Type B pancreatic cell (in vitro differentiated cells): ENCODE measurements around the gene DLGAP3. TPM values are rescaled to one million over a fixed set of nuclear protein-coding genes. Genes with fewer than 3 reads are reported as not detected.
A peak's percentile ranks its signal among the peaks of the same experiment; 100 is the strongest.

Source experiments
- DNase-seq: peaks from one replicate; pipeline ENCODE4 v3.0.0; 2021; ENCODE audit warnings: mixed read lengths; ENCODE audit not compliant: unreplicated experiment; ENCODE audit errors: extremely low spot score
- H3K27ac Mint-ChIP-seq: 2 replicates; pipeline ENCODE4 v1.8.0; 2021; ENCODE audit warnings: mild to moderate bottlenecking, mixed read lengths
- H3K27me3 Mint-ChIP-seq: 2 replicates; pipeline ENCODE4 v1.8.0; 2021; ENCODE audit warnings: mixed read lengths
- H3K36me3 Mint-ChIP-seq: 2 replicates; pipeline ENCODE4 v1.8.0; 2021; ENCODE audit warnings: mixed read lengths
- H3K4me1 Mint-ChIP-seq: one replicate; pipeline ENCODE4 v1.8.0; 2021; ENCODE audit warnings: mixed read lengths; ENCODE audit not compliant: unreplicated experiment
- H3K4me3 Mint-ChIP-seq: 2 replicates; pipeline ENCODE4 v1.8.0; 2021; ENCODE audit warnings: mild to moderate bottlenecking, mixed read lengths
- H3K9me3 Mint-ChIP-seq: 2 replicates; pipeline ENCODE4 v1.8.0; 2021; ENCODE audit warnings: mixed read lengths
- total RNA-seq: library from RNA; stranded (reverse); gene quantifications from 2 replicates; pipeline ENCODE4 v1.2.1, GENCODE V29; 2021; ENCODE audit warnings: low replicate concordance
- TF ChIP-seq, protein P1 (sequence below): fragments of 200-600 bp; sonication (generic); conservative IDR thresholded peaks from 2 replicates; pipeline ENCODE4 v1.5.0; 2021; ENCODE audit warnings: antibody characterized with exemption, mild to moderate bottlenecking

DLGAP3 gene
- total RNA-seq, 1 donor from 2014 or later: 1.0 TPM

DNA sequence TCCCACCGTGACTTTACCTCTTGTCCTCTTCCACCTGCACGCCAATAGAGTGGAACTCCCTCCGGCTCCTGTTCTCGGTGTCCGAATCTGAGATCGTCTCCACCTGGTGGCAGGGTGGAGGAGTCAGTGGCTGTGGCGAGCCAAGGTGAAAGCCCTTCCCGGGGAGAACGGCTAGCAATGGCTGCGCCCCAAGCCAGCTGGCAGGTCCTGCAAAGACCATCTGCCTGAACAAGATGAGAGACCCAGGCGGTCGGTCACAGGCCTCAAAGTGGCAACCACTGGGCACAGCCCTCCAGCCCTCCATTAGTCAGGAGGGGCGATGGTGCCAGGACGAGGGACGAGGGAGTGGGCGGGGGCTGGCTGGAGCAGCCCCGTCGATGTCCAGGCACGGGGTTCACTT, 44.5 kb downstream of the DLGAP3 start:
- peaks cover 91% of the 10 kb centered on the region for H3K27me3 Mint-ChIP-seq
- no peak overlapping the region for H3K27ac Mint-ChIP-seq
- peaks cover 3% of the 10 kb centered on the region for H3K36me3 Mint-ChIP-seq
- no peaks in the 10 kb centered on the region for H3K4me1 Mint-ChIP-seq
- peak overlapping the region; percentile 79 for H3K4me3 Mint-ChIP-seq
- H3K9me3 Mint-ChIP-seq: no peaks in the 10 kb centered on the region
- TF ChIP-seq, protein P1, sequence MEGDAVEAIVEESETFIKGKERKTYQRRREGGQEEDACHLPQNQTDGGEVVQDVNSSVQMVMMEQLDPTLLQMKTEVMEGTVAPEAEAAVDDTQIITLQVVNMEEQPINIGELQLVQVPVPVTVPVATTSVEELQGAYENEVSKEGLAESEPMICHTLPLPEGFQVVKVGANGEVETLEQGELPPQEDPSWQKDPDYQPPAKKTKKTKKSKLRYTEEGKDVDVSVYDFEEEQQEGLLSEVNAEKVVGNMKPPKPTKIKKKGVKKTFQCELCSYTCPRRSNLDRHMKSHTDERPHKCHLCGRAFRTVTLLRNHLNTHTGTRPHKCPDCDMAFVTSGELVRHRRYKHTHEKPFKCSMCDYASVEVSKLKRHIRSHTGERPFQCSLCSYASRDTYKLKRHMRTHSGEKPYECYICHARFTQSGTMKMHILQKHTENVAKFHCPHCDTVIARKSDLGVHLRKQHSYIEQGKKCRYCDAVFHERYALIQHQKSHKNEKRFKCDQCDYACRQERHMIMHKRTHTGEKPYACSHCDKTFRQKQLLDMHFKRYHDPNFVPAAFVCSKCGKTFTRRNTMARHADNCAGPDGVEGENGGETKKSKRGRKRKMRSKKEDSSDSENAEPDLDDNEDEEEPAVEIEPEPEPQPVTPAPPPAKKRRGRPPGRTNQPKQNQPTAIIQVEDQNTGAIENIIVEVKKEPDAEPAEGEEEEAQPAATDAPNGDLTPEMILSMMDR: no peak
- DNase-seq: no peak

DNA sequence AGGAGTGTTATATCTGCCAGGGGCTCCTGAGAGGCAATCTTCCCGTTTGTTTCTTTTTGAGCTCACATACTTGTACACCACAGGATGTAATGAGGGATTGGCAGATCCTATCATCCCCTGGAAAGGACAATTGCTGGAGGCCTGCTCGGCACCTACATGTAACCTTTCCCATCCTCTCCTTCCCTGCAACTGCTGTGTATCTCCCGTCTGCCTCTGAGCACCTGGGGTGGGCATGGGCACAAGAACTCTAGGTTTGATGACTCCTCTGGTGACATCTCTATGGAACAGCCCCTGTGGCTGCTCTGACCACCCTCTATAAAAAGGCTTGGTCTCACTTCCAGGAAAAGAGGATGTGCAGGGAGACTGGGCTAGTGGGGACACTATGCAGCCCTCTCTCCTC, 44.9 kb downstream of the DLGAP3 start:
- no peak overlapping the region for H3K4me3 Mint-ChIP-seq
- H3K27me3 Mint-ChIP-seq: peaks cover 91% of the 10 kb centered on the region

DNA sequence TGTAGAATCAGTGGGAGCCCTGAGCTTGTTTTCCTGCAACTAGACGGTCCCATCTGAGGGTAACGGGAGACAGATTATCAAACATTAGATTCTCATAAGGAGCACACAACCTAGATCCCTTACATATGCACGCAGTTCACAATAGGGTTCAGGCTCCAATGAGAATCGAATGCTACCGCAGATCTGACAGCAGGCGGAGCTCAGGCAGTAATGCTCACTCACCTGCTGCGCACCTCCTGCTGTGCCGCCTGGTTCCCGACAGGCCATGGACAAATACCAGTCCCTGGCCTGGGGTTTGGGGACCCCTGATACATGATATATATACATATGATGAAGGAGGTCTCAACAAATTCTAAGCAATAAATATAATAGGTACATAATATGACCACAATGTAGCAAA, 50.2 kb downstream of the DLGAP3 start:
- peaks cover 3% of the 10 kb centered on the region for H3K36me3 Mint-ChIP-seq
- no peaks in the 10 kb centered on the region for H3K9me3 Mint-ChIP-seq
- H3K27me3 Mint-ChIP-seq: peaks cover 87% of the 10 kb centered on the region
- H3K27ac Mint-ChIP-seq: no peak overlapping the region
- TF ChIP-seq, protein P1: no peak
- DNase-seq: no peak
- H3K4me1 Mint-ChIP-seq: no peaks in the 10 kb centered on the region
- H3K4me3 Mint-ChIP-seq: no peak overlapping the region

More for the DNA sequence above, 44.9 kb downstream of the DLGAP3 start:
- H3K4me1 Mint-ChIP-seq: no peaks in the 10 kb centered on the region
- H3K36me3 Mint-ChIP-seq: peaks cover 3% of the 10 kb centered on the region
- no peak for DNase-seq
- H3K27ac Mint-ChIP-seq: no peak overlapping the region
- no peaks in the 10 kb centered on the region for H3K9me3 Mint-ChIP-seq
- TF ChIP-seq, protein P1: no peak

DNA sequence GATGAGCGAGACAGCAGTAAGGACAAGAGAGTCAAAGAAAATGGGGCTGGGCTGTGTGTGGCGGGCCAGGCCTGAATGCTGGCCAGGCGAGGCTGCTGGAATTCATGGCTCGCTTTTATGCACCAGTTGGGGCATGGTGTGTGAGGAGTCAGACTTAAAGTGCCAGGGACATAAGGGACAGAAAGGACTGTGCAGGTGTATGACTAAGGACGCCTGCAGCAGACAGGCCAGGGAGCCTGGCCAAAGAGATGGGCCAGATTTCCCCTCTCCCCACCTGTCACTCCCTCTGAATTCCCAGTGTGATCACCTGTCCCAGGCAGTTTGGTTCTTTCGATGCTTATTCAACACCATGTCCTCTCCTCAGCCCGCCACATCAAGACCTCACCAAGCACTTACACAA, 53.0 kb downstream of the DLGAP3 start:
- Mint-ChIP-seq H3K27ac (no peak overlapping the region), H3K27me3 (peaks cover 90% of the 10 kb centered on the region), H3K4me3 (no peak overlapping the region), H3K9me3 (no peaks in the 10 kb centered on the region), H3K4me1 (no peaks in the 10 kb centered on the region), H3K36me3 (no peaks in the 10 kb centered on the region)
- TF ChIP-seq, protein P1: no peak
- DNase-seq: no peak

DNA sequence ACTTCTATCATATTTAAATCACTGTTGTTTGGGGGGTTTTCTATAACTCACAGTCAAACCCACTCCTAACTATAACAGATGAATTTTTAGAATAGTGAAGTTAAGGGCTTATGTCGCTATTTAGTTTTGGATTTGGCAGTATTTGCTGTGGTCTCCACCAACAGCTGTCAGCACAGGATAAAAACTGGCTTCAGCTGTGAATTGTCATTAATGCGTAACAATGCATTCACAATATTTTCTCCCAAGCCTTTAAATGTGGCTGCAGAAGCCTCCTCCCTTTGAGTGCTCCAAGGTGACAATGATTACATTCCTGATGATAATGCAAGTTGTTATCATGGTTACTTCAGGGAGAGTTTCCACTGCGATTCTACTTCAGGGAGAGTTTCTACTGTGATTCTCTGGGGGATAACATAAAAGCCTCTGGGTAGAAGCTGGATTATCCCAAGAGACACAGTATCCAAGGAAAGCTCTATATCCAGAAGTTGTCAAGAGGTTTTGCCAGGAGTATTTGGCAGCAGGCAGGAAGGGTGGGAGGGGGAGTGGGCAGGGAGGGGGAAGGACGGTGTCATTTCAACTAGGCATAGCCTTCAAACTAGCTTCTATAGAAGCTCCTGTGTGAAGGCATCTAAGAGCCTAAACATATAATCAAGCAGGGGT, 55.0 kb downstream of the DLGAP3 start:
- Mint-ChIP-seq H3K4me1 (no peaks in the 10 kb centered on the region), H3K4me3 (no peak overlapping the region), H3K9me3 (no peaks in the 10 kb centered on the region), H3K27me3 (peaks cover 83% of the 10 kb centered on the region), H3K36me3 (no peaks in the 10 kb centered on the region), H3K27ac (no peak overlapping the region)
- TF ChIP-seq, protein P1: no peak
- no peak for DNase-seq
